ENCODE results near the gene NT5E. TPM values are rescaled to one million over a fixed set of nuclear protein-coding genes. Genes with fewer than 3 reads are reported as not detected.

NT5E gene
- total and polyA plus RNA-seq, 2 of the 13 experiments (the other 11 are each of a cell fraction or from before 2014, with no cell fraction given): 9.5 to 33.0 TPM

GRCh38 chr6:85420551-85420950 is 29.3 kb upstream of the NT5E start:
- no peak for DNase-seq (ENCODE audit: low spot score)
- no peak overlapping the region for H3K4me3 ChIP-seq (replicated peaks in 1 of 3; ENCODE audit: insufficient read depth in 1 of 3, low read depth in 2 of 3, low read length in 3 of 3)
- in situ Hi-C loops (cut with HindIII; ENCODE audit: extremely low pct_ligation_motif_present, low pct_unique_long_range_greater_than_20kb): no loop called here
- no peak for FAIRE-seq
- TF ChIP-seq MTA1 (CRISPR knock-in tag; IDR thresholded peaks at IDR 0.05; ENCODE audit: borderline replicate concordance) (no peak), ZNF143 (CRISPR knock-in tag; IDR thresholded peaks at IDR 0.05) (no peak), ZUFSP (CRISPR knock-in tag; IDR thresholded peaks at IDR 0.05; ENCODE audit: borderline replicate concordance) (no peak)
- no peaks in the 10 kb centered on the region for H3K79me2 ChIP-seq (ENCODE audit: insufficient read depth, low read length)
- 88% methylated on average over 1 of the region's 1 CpG for WGBS (ENCODE audit: low lambda C conversion rate)
- intact Hi-C loops (cut with micrococcal nuclease; ENCODE audit: unreplicated experiment): no loop called here
- no peak overlapping the region for H3K4me2 ChIP-seq (ENCODE audit: low read depth, low read length)
- H3K9me3 ChIP-seq (ENCODE audit: low read length): no peaks in the 10 kb centered on the region
- no peak overlapping the region for H3K9ac ChIP-seq (ENCODE audit: insufficient read depth, low read depth, low read length)
- ChIA-PET CTCF (ENCODE audit: low intra/inter-chr PET ratio, low total read pairs) (no interaction called here), POLR2A (no interaction called here)
- peaks cover 32% of the 10 kb centered on the region for H3K4me1 ChIP-seq (ENCODE audit: insufficient read depth, low read length)
- H3K27me3 ChIP-seq (ENCODE audit: control insufficient read depth in 1 of 2, insufficient read depth in 2 of 2, low read length in 2 of 2): no peaks in the 10 kb centered on the region
- no TSS peak for BruUV-seq (replicated peaks)
- H3K36me3 ChIP-seq (replicated peaks in 1 of 2; ENCODE audit: control insufficient read depth in 1 of 2, insufficient read depth in 2 of 2, low read length in 2 of 2): no peaks in the 10 kb centered on the region
- no peak overlapping the region for H2AFZ ChIP-seq (ENCODE audit: low read length)
- H4K20me1 ChIP-seq (ENCODE audit: insufficient read depth, low read length): no peaks in the 10 kb centered on the region
- H3K27ac ChIP-seq (ENCODE audit: extremely low read length, insufficient read depth, low read length): no peak overlapping the region
- ATAC-seq: no peak

- FAIRE-seq: no peak
- no peak for TF ChIP-seq HCFC1 (IDR thresholded peaks at IDR 0.05; ENCODE audit: low read depth, low read length)
- no peak for TF ChIP-seq TERF1 (CRISPR knock-in tag; IDR thresholded peaks at IDR 0.05)
- TF ChIP-seq ETS1 (CRISPR knock-in tag; IDR thresholded peaks at IDR 0.05): no peak
- TF ChIP-seq ZNF512 (CRISPR knock-in tag; IDR thresholded peaks at IDR 0.05): no peak
- no peak for TF ChIP-seq FOXP4 (CRISPR knock-in tag; IDR thresholded peaks at IDR 0.05)
- no peak for TF ChIP-seq CCAR2 (optimal IDR thresholded peaks at IDR 0.05; ENCODE audit: low read depth, low read length)
- TF ChIP-seq ZNF563 (CRISPR knock-in tag; IDR thresholded peaks at IDR 0.05): no peak
These were observed 28.7 kb upstream of the NT5E start for GRCh38 chr6:85421181-85421580.

More at GRCh38 chr6:85421181-85421580, 28.7 kb upstream of the NT5E start:
- CTCF ChIA-PET (ENCODE audit: low intra/inter-chr PET ratio, low total read pairs): no interaction called here
- Histone ChIP-seq H3K27ac (ENCODE audit: extremely low read length, insufficient read depth, low read length) (no peak overlapping the region), H4K20me1 (ENCODE audit: insufficient read depth, low read length) (no peaks in the 10 kb centered on the region), H3K9me3 (ENCODE audit: low read length) (no peaks in the 10 kb centered on the region), H3K79me2 (ENCODE audit: insufficient read depth, low read length) (no peaks in the 10 kb centered on the region), H3K36me3 (replicated peaks in 1 of 2; ENCODE audit: control insufficient read depth in 1 of 2, insufficient read depth in 2 of 2, low read length in 2 of 2) (no peaks in the 10 kb centered on the region), H3K9ac (ENCODE audit: insufficient read depth, low read depth, low read length) (no peak overlapping the region), H3K4me2 (ENCODE audit: low read depth, low read length) (no peak overlapping the region), H3K4me1 (ENCODE audit: insufficient read depth, low read length) (peaks cover 27% of the 10 kb centered on the region), H3K4me3 (replicated peaks in 1 of 3; ENCODE audit: insufficient read depth in 1 of 3, low read depth in 2 of 3, low read length in 3 of 3) (no peak overlapping the region), H2AFZ (ENCODE audit: low read length) (no peak overlapping the region), H3K27me3 (ENCODE audit: control insufficient read depth in 1 of 2, insufficient read depth in 2 of 2, low read length in 2 of 2) (no peaks in the 10 kb centered on the region)
- BruUV-seq (replicated peaks): no TSS peak
- POLR2A ChIA-PET: no interaction called here
- in situ Hi-C loops (cut with HindIII; ENCODE audit: extremely low pct_ligation_motif_present, low pct_unique_long_range_greater_than_20kb): no loop called here
- no peak for ATAC-seq
- intact Hi-C loops (cut with micrococcal nuclease; ENCODE audit: unreplicated experiment): no loop called here
- DNase-seq (ENCODE audit: low spot score): no peak
- 78% methylated on average over 2 of the region's 2 CpGs for WGBS (ENCODE audit: low lambda C conversion rate)

All from HepG2 (cell line).